IPS DF 19.7 (cell line): ENCODE measurements around the gene TMEM82.

Experiments used
- DNase-seq: peaks from one replicate; pipeline ENCODE4 v3.0.0-alpha.2; 2013; ENCODE audit warnings: low read depth, low spot score

The TMEM82 gene

DNA sequence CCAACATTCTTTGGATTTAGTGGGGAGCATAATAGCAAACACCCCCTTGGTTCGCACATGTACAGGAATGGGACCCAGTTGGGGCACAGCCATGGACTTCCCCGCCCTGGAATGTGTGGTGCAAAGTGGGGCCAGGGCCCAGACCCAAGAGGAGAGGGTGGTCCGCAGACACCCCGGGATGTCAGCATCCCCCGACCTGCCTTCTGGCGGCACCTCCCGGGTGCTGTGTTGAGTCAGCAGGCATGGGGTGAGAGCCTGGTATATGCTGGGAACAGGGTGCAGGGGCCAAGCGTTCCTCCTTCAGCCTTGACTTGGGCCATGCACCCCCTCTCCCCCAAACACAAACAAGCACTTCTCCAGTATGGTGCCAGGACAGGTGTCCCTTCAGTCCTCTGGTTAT, 43.4 kb downstream of the TMEM82 start:
- DNase-seq = no peak

DNA sequence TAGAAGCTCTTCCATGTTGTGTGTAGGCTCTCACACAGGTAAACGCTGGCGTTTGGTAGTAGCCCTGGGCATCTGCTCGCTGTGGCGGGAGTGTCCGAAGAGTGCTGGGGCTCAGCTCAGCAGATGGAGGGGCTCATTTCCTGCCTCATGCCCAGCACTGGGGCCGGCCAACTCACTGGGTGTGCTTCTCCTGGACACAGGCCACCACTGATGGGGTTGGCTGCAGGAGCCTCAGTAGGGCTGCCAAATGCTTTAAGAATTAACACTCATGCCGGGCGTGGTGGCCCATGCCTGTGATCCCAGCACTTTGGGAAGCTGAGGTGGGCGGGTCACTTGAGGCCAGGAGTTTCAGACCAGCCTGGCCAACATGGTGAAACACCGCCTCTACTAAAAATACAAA, 44.3 kb downstream of the TMEM82 start:
- DNase-seq = no peak

DNA sequence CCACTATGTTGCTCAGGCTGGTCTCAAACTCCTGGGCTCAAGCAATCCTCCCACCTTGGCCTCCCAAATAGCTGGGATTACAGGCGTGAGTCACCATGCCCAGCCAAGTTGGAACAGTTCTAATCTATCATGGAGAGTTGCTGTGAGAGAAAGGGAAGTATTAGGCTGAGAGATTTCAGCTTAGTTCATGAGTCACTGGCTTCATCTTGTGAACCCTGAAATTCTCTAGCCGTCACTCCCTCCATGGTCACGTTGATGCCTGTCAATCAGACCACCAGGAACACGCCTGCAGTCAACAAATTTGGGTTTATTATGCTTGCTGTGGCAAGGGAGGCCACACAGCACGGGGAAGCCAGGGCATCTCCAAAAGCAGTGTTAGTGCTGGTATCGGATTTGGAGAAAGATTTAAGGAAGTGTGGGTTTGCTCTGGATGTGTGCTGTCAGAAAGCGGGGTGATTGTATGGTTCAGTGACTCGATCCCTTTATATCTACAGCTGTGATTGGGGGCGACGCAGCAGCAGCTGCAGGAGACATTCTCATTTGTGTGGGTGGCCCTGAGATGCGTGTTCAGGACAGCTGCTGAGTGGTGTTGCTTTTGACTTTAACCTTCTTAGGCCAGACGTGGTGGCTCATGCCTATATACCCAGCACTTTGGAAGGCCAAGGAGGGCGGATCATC, 46.5 kb downstream of the TMEM82 start:
- DNase-seq = no peak

DNA sequence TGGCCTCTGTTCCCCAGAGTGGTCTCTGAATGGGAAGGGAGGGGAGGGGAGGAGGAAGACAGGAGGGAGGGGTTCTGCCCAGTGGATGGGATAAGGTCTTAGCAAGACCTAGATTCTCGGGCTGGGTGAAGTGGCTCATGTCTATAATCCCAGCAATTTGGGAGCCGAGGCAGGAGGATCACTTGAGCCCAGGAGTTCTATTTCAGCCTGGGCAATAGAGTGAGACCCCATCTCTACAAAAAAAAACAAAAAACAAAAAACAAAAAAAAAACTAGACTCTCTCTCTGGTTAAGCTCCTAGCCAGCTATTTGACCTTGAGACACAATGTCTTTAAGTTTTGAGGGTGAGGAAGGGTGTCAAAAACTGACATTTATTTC, 53.8 kb downstream of the TMEM82 start:
- DNase-seq = no peak
